ENCODE data around the gene PHF20.
"Not testable (repeated sequence)": the region's sequence is repeated elsewhere in the genome, so short reads cannot be mapped to it uniquely, and the experiment has no call there.

The PHF20 gene

DNA sequence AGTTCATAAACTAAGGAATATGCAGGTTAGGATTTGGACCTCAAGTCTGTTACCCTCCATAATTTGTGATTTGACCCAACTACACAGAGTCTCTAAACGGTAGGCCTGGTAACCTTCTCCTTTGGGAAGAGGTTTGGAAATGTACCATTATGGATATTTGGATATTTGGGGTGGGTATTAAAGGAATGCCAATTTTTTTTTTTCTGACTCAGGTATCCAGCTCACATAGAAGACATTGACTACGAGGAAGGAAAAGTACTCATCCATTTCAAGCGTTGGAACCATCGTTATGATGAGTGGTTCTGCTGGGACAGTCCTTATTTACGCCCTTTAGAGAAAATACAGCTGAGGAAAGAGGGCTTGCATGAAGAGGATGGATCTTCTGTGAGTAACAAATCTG is 70.5 kb downstream of the PHF20 start:
- no peak for DNase-seq

DNA sequence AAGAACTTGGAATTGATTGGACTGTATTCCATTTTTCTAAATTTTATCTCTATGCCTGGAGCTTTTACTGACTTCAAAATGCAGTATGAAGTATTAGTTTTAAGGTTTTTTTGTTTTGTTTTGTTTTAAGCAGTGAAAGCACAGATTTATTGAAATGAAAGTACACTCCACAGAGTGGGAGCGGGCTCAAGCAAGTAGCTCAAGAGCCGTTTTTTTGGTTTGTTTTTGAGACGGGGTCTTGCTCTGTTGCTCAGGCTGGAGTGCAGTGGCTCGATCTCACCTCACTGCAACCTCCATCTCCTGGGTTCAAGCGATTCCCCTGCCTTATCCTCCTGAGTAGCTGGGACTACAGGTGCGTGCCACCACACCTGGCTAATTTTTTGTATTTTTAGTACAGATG is 72.1 kb downstream of the PHF20 start:
- not testable (repeated sequence) for DNase-seq

DNA sequence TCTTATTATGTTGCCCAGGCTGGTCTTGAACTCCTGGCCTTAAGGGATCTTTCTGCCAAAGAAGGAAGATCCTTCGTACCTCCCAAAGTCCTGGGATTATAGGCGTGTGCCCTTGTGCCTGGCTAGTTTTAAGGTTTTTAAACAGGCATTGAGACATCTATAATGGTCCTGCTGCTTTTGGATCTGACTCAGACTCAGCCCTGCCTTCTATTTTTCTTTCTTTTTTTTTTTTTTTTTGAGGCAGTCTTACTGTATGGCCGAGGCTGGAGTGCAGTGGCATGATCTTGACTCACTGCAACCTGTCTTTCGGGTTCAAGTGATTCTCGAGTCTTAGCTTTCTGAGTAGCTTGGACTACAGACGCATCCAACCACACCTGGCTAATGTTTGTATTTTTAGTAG is 73.7 kb downstream of the PHF20 start:
- no peak for DNase-seq

DNA sequence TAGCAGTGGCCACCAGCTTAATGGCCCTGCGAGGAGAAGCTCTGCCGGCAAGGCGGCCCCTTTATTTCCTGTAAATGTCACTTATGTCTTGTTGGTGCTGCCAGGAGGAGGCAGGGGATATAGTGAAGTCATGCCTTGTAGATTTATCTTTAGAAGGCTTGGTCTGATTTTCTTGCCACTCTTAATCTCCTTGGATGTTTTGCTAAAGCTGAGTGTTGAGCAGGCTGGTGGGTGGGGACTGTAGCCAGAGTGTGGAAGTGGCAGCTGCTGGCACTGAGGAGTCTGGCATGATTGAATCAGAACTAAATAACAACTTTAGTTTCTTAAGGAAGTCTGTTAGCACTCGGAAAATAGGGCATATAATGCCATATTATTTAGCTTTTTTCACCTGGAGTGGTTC is 77.9 kb downstream of the PHF20 start:
- DNase-seq: no peak

DNA sequence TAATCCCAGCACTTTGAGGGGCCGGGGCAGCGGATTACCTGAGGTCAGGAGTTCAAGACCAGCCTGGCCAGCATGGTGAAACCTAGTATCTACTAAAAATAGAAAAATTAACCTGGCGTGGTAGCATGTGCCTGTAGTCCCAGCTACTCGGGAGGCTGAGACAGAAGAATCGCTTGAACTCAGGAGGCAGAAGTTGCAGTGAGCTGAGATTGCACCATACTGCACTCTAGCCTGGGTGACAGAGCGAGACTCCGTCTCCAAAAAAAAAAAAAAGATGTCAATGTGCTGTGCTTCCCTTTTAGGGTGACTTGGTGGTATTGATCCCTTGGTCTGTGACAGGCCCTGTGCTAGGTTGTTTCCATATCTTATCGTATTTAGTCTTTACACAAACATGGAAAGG is 79.8 kb downstream of the PHF20 start:
- not testable (repeated sequence) for DNase-seq

DNA sequence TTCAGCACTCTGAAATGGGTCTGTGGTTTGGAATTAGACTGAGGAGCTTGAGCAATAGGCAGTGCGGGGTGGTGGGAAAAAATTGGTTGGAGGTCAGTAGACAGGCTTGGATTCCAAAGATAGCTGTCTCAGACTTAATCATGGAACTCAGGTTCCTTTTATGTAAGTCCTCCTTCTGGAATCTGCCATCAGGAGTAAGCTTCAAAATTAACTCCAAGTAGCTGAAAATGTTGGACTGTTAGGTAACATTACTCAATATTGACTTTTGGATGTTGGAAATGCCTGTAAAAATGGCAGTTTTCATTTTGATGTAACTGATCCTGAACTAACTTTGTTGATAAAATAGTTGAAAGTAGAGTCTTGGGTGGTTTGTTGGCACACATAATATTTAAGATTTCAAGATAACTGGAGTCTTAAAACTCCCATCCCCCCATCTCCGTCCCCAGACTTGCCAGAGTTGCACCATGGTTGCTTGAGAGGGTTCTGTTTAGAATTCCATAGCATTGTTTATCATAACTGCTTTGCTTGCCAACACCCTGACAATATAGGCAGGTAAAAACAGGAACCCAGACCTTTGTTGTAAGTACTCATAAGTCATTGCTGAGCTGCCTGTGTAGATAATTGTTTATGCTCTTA is 83.0 kb downstream of the PHF20 start:
- DNase-seq: no peak

DNA sequence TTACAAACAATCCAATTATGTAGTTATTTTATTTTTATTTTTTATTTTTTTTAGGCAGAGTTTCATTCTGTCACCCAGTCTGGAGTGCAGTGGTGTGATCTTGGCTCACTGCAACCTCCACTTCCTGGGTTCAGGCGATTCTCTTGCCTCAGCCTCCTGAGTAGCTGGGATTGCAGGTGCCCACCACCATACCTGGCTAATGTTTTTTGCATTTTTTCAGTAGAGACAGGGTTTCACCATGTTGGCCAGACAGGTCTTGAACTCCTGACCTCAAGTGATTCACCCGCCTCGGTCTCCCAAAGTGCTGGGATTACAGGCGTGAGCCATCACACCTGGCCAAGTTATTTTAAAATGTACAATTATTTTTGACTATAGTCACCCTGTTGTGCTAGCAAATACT is 83.8 kb downstream of the PHF20 start:
- DNase-seq: not testable (repeated sequence)

DNA sequence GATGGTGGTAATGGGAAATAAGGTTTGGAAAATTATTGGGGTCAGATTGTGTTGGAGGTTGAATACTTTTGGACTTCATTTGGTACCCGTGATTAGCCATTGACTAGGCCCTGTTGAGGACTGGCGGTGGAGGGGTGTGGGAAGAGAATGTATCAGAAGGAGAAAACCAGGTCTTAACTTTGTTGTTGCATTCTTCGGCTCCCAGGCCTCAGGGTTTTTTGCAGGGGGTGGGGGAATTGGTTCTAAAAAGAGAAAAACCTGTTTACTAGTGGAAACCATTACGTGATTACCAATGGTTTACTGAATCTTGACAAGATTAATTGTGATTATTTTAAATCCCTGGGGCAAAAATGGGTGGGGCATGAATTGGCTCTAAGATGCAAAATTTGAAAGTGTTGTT is 85.1 kb downstream of the PHF20 start:
- no peak for DNase-seq

DNA sequence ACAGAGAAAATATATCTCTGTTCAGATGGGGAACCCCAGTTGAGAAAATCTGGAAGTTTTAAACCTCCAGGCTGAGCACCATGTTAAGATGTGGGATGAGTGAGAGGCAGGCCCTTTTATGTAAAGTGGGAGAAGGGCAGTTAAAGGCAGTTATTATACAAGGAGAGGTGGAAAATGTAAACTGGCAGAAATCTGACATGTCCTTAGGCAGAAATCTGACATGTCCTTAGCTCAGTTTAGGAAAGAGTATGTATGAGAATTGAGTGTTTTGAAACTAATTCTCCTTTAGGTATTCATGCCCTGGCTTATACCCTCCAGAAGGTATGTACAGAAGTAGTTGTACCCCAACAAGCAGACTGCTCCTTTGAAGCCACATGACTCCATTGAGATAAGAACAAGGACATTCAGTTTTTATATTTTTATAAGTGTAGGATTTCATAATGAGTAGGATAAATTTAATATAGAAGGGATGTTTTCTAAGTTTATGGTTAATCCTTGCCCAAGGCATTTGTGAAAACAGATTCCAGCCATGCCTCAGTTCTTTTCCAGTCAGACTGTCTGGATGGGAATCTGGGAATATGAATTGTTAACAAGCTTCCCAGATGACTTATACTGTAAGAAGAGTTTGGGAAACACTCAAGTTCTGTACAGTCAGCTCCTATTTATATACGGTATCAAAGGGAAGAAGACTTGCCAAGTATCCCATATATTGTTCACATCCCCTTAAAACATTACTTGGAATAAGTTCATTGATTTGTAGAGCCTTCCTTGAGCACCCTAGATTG is 94.8 kb downstream of the PHF20 start:
- no peak for DNase-seq

DNA sequence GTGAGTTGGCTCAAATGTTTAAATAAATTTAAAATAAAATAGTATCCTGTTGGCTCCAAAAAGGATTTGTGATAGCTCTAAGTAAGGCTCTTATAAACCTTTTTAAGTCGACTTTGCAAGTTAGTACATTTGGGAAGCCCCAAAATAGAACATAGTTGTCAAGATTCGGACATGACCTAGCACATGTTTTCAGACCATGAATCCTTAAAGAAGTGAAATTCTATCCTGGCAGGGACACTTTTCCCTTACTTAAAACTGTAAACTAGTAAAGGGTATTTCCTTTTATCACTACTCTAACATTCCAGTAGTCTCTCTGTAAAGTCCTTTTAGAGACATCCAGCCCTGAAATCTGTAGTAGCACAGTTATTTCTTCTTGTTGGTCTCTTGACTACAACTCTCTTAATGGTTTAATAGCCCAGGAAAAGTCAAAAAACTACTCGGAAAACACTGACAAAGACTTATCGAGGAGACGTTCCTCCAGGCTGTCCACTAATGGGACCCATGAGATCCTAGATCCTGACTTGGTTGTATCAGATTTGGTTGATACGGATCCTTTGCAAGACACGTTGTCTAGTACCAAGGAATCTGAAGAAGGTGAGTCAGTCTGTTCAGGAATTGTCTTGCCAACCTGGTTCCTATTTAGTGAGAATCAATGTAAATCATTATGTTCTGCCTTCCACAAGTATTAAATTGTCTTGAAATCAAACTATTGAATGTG is 98.9 kb downstream of the PHF20 start:
- DNase-seq: peak in 1 of 2 experiments; percentile 94

DNA sequence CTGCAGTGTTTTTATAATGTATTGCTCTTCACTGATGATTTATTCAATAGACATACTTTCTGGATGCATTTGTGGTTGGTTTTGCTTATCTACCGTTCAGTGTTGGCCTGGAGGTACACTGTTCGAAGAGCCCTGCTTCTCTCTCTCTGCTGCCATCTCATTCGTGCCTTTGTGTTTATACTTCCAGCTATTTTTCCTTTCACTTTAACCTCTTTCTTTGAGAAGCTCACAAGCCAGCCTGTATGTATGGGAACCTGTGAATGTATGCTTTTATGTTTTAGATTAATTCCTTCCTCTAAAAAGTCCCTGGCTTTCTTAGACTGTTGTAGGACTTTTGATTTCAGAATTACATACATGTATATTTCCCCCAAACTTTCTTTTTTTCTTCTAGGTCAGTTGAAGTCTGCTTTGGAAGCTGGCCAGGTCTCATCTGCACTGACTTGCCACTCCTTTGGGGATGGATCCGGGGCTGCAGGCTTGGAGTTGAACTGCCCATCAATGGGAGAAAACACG is 99.5 kb downstream of the PHF20 start:
- DNase-seq: peak; percentile 86 to 99

DNA sequence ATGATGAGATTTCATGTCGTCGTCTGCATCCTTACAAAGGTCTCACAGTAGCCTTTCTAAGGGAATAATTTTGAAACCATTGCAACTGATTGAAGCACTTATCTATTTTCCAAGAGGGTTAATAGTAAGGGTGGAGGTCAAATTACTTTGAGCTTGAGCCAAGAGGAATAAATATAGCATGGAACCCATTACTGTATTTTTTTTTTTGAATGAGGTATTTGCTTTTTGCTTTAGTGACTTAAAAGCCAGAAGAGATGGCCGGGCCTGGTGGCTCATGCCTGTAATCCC is 104.2 kb downstream of the PHF20 start:
- DNase-seq: no peak

DNA sequence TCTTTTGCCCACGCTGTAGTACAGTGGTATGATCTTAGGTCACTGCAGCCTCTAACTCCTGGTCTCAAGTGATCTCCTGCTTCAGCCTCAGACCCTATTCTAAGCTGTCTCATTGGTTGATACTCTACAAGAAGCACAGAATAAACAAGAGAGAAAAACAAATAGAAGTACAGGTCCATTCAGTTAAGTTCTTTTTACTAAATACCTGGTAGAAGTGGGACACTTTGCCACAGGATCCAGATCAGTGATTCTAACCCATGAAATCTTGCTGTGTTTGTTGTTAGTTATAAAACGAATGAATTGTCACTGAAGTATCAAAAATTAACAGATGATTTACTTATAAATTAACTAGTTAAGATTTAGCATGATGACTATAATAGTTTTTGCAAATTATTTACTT is 105.8 kb downstream of the PHF20 start:
- peak in 1 of 2 experiments; percentile 46 for DNase-seq

DNA sequence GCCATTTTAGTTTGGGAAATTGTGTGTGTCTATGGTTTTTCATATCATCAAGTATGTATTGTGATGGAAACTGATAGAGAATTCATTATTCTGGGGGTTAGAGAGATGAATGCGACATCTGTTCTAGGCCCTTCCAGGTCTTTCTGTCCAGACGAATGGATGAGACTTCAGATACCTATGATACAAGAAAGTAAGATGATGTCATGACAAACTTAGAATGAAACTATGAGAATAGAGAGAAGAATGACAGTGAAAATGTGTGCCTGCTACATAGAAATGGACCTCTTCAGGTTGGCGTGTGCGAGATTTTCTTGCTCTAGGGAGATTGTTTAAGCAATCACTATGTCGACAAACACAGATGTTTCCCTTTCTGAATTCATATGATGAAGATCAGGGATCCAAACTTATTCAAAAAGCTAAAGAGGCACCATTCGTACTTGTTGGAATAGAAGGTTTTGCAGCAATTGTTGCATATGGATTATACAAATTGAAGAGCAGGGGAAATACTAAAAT is 106.4 kb downstream of the PHF20 start:
- no peak for DNase-seq

DNA sequence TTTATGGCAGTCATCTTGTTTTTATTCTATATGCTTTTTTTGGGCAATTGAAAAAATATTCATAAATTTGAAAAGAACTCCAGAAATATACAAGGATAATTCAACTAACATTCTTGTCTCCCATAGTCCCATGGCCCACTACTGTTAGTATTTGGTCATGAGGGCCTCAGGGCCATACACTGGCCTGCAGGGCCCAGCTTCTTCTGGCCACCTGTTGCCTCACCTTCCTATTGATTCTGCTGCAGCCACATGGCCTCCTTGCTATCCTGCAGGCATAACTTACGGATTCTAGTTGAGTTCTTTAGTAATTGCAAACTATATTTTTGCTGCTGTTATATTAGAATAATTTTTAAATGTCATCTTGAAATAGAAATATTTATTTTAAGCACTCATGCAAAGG is 109.9 kb downstream of the PHF20 start:
- no peak for DNase-seq

DNA sequence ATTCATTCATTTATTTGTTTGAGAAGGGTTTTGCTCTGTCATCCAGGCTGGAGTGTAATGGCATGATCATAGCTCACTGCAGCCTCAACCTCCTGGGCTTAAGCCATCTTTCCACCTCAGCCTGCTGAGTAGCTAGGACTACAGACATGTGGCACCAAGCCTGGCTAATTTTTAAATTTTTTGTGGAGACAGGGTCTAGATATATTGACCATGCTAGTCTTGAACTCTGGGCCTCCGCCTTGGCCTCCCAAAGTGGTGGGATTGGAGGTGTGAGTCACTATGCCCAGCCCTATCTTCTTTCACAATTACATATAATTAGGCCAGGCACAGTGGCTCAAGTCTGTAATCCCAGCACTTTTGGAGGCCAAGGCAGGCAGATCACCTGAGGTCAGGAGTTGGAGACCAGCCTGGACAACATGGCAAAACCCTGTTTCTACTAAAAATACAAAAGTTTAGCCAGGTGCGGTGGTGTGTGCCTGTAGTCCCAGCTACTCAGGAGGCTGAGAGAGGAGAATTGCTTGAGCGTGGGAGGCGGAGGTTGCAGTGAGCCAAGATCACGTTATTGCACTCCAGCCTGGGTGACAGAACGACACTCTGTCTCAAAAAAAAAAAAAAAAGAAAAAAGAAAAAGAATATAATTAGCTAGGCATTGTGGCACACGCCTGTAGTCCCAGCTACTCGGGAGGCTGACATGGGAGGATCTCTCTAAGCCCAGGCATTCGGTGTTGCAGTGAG is 110.8 kb downstream of the PHF20 start:
- not testable (repeated sequence) for DNase-seq

DNA sequence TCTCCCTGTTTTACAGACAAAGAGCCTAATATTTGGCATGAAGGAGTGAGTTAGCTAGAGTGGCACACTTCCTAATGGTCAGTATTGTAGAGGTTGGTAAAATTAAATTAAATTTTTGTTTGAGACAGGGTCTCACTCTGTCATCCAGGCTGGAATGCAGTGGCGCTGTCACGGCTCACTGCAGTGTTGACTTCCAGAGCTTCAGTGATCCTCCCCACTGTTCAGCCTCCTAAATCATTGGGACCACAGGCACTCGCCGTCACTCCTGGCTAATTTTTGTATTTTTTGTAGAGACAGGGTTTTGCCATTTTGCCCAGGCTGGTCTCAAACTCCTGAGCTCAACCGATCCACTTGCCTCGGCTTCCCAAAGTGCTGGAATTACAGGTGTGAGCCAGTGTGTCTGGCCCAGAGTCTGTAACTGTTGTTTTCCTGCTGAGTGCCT is 111.5 kb downstream of the PHF20 start:
- DNase-seq: no peak

DNA sequence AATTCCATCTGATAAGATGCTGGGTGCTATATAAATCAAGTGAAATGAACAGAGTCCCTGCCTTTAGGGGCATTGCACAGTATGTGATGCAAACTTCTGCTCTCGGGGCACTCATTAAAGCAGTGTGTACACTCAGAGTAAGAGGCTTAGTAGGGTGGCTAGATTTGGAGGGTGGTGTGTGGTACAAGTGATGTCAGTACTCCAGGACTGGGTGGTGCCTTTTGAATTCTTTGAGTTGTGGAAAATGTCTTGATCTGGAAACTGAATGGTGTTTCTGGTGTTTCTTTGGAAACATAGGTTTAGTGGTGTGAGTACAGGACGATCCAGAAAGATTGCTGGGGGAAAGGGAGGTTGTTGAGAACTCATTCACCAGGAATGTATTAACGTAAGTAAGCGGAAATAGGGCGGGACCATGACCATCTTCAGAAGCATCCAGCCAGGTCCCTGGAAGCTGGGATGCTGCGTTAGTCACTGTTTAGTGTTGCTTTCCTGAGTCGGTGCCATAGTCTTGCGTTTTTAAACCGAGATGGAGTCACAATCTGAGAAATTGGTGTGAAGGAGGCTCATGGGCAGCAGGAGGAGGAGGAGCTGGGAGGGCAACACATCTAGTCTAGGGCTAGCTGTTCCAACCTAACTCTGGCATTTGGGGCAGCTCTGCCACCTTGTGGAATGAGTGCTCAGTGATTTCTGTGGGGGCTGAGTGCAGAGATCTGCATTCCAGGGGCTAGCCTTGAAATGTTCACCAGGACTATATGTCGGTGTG is 112.1 kb downstream of the PHF20 start:
- peak; percentile 100 for DNase-seq

DNA sequence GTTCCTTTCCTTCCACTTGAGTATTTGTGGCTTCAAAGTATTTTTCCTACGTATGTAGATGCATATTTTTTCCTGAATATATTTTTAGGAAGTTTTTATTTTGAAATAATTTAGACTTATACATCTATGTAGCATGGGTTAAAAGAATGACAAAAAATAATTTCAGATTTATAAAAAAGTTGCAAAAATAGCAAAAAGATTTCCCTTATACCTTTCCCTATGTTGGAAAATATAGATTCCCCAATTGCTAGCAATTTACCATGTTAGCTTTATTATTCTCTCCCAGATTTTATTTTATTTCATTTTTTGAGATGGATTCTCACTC is 112.7 kb downstream of the PHF20 start:
- no peak for DNase-seq

DNA sequence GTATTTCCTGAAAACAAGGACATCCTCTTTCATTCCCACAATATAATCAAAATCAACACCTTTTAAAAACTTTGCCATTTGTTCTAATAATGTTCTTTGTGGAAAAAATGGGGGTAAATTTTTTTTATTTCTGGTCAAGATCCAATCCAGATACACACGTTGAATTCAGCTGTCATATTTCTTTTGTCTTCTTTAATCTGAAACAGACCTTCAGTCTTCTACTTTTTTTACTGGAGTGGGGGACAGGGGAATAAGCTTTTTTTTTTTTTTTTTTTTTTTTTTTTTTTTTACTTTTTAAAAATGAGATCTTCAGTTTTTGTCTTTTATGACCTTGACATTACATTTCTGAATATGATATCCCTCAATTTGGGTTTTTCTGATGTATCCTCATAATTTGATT is 113.4 kb downstream of the PHF20 start:
- no peak for DNase-seq

DNA sequence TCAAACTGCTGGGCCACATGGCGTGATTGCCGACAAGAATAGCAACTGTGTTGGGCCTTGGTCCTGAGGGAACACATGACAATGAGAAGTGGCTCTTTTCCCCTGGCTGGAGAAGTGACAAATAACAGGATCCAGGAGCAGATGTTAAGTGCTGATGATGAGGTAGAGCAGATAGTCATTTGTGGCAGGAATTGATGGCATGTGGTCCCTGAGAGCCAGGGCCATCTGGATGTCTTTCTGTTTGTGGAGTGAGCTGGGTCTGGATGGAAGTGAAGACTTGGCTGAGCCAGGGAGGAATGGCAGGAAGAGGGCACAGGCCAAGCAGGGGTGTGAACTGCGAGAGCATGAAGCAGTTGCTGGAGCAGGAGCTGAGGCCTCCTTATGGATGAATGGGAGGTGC is 114.7 kb downstream of the PHF20 start:
- DNase-seq: no peak

DNA sequence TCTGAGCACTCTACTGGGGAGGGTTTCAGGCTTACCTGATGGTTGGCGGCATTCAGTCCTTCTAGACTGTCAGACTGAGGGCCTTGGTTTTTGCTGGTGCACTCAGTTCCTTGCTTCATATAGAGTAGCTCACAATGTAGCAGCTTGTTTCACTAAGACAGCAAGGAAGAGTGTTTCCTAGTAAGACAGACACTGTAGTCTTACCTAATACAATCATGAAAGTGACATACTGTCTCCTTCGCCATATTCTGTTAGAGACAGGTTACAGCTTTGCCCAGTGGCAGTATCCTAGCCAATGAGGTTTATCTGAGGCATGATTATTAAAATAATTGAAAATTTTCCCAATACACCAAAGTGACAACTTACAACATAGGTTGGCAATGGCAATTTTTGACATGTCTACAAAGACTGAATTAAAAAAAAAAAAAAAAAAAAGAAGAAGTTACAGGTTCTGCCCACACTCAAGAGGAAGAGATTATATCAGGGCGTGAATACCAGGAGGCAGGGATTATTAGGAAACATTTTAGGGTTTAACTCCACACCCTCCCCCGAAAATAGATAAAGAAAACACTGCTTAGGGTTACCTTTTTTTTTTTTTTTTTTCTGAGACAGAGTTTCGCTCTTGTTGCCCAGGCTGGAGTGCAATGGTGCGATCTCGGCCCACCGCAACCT is 115.7 kb downstream of the PHF20 start:
- no peak for DNase-seq

All from SW 1271 (cell line).